Non-pigmented ciliary epithelial cell (primary cell): ENCODE measurements around the gene MCFD2.
"Not testable (repeated sequence)": the region's sequence is repeated elsewhere in the genome, so short reads cannot be mapped to it uniquely, and the experiment has no call there.

Source experiments
- DNase-seq: peaks from one replicate; pipeline ENCODE4 v3.0.0-alpha.2; 2010; ENCODE audit warnings: low read depth

Gene MCFD2

DNA sequence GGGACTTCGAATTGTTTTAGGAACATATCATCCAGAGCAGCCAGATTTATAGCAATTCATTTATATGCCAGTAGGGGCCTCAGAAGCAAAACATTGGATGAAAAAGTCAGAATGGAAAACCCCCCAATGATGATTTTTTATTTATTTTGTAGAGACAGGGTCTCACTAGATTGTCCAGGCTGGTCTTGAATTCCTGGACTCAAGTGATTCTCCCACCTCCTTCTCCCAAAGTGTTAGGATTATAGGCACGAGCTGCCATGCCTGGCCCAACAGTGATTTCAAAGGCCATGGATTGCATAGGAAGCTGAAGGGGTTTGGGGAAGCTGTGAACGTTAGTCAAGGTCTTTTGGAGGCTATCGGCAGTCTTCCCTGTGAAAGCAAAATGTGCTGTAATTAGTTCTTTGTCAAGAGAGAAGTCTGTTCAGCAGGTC lies 21.9 kb upstream of the MCFD2 start:
- DNase-seq, result no peak

DNA sequence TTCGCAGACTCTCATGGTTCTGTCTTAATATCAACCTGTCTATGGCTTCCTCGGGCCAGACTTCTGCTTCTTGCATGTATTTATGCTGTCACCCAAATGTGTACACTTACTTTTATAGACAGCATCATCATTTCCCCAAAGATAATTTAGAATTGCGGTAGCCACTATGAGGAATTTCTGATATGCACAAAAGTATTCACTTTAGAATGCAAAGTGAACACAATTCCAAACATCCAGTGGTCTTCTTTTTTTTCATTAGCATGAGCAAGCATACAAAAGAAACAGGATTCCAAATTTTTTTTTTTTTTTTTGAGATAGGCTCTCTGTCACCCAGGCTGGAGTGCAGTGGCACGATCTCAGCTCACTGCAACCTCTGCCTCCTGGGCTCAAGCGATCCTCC lies 21.0 kb upstream of the MCFD2 start:
- no peak for DNase-seq

DNA sequence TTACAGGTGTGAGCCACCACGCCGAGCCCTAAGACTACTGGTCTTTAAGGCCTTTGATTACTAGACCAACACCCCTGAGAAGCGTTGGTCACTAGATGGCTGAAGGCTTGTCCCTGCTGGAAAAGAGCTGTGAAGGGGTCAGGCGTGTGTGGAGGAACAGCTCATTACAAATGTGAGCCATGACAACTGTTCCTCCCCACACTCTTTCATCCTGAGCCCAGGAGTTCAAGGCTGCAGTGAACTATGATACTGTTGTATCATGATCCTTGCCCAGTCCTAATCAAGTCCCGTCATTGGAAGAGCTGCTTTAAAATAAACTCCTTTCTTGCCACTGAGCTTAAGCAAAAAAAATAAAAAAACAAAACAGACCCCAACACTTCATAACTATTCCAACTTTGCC lies 19.5 kb upstream of the MCFD2 start:
- DNase-seq, result no peak

DNA sequence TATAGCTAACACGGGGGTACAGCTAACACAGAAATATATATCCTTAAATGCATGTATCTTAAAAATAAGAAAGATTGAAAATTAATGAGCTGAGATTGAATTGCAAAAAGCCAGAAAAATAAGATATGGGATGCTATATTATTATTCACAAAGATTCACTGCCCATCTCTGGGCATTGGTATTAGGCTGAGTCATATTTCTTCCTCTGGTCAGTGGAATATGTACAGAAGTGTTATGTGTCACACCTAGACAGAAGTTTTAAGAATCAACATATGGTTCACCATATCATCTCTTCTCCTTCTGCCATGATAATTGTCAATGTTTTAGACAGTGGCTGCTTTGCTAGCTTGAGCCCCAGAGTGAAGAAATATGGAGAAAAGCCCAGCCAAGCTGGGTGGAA lies 14.0 kb upstream of the MCFD2 start:
- no peak for DNase-seq

DNA sequence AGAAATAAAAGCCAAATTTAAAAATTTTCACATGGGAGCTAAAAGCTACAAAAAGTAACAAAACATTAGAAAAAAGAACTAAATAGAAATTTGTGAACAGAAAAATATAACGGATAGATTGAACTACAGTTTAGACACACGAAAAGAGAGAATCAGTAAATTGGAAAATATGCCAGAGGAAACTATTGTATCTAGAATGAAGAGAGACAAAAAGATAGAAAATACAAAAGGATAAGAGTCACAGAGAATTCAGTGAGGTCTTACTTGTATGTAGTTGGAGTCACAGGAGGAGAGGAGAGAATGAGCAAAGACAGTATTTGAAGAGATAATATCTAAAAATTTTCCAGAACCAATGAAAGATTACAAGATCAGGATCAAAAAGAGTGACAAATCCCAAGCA lies 11.3 kb upstream of the MCFD2 start:
- no peak for DNase-seq

DNA sequence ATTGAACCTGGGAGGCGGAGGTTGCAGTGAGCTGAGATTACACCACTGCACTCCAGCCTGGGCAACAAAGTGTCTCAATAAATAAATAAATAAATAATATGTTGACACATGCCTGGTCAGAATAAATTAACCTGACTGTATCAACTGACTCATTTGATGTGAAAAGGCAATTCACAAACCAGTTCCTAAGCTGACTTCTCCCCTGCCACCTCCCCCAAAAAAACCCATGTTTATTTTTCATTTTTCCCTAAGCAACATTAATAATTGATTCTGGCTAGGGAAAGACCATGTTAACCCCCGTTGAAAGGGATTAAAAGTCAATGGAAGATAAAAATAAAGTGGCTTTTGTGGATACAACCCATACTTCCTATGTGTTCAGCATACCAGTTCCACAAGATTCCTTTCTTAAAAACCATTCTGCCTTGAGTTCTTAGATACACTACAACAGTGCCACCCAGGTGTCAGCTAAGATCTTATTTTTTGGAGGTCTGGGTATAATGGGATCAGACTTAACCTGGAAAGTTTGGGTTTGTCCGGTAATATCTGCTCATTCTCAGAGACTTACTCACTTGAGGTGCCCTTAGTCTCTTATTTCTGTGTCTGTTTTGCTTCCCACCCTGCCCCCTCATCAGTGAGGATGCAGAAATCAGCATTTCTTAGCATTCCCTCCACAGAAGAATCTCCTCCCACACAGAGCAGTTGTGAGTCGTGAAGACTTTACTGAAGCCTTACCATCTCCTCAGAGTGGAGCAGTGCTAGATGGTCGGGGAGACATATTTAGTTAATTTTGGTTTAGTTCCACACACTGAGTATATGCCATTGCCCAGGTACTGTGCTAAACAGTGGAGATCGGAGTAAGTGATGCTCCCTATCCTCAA lies 10.1 kb upstream of the MCFD2 start:
- DNase-seq, result no peak

DNA sequence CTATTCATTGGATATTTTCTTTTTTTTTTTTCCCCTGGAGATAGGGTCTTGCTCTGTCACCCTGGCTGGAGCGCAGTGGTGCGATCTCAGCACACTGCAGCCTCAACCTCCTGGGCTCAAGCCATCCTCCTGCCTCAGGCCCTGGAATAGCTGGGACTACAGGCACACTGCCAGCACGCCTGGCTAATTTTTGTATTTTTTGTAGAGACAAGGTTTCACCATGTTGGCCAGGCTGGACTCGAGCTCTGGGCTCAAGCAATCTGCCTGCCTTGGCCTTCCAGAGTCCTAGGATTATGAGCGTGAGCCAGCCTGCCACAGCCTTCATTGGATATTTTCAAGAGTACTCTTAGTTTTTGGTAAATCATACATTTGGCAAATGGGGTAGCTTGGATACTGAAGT lies 9.0 kb upstream of the MCFD2 start:
- DNase-seq, result no peak

DNA sequence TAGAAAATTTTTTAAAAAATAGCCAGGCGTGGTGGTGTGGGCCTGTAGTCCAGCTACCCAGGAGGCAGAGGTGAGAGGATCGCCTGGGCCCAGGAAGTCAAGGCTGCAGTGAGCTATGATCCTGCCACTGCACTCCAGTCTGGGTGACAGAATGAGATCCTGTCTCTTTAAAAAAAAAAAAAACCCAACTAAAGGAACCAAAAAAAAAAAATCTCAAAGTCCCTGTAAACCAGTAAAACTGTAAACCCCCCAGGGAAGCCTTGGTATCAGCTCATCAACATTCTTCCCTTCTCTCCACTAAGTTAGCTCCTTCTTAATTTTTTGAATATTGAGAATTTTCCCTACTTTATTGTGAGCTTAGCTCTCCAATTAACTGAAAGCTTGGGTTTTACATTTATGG lies 8.4 kb upstream of the MCFD2 start:
- DNase-seq, result no peak

DNA sequence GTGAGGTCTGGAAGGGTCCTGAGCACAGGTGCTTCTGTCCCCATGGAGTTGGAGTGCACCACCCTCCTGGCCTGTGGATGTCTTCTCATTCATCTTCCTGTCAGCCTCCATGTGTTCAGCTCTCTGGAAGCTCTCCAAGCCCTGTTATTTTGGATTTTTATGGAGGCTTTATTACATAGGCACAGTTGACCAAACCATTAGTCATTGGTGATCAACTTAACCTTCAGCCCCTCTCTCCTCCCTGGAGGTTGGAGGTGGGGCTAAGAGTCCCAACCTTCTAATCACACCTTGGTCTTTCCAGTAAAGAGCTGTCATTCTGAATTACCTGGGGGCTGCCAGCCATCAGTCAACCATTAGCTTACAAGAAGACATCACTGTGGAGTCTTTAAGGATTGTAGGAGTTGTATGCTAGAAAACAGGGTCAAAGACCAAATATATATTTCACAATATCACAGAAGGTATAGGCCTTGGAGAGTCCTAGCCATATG lies 7.5 kb upstream of the MCFD2 start:
- no peak for DNase-seq

DNA sequence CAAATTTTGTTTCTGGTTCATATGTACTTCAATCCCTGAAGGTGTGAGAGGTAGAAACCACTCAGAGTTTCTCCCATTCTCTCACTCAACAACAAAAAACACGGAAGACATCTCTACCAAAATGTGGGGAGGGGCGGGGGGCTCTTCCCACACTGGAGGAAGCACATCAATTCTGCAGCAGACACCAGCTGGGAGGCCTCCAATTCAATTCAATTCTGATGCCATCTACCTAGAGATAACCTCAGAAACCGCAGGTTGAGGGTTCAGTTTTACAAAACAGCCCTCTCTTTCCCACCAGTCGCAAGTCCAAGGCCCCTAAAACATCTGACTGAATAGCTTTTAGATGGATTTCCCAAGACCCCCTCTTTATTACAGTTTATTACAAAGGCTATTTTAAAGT lies 7.0 kb upstream of the MCFD2 start:
- DNase-seq, result no peak

DNA sequence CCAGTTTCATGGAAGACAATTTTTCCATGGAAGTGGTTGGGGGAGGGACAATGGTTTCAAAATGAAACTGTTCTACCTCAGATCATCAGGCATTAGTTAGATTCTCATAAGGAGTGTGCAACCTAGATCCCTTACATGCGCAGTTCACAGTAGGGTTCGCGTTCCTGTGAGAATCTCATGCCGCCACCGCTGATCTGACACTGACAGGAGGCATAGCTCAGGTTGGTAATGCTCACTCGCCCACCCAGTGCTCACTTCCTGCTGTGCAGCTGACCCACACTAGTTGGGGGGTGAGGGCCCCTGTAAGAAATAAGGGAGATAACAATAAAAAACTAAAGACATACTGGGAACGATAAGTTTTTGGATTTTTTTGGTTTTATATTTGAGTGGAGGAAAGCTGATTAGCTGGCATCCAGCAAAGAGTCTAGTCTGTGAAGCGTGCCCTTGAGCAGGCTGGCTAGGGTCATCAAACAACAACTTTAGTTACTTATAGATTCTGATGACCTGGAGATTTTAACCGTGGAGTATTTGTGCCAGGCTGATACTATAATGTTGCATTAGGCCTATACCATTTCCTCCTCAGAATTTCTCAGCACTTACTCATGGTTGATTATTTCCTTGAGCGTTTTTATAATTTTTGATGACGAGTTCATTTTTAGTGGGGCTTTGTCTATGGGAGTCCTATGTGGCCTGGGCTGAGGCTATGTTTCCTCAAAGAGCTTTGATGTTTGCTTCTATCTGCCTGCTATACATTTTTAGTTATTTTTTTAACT lies 6.3 kb upstream of the MCFD2 start:
- DNase-seq, result no peak

DNA sequence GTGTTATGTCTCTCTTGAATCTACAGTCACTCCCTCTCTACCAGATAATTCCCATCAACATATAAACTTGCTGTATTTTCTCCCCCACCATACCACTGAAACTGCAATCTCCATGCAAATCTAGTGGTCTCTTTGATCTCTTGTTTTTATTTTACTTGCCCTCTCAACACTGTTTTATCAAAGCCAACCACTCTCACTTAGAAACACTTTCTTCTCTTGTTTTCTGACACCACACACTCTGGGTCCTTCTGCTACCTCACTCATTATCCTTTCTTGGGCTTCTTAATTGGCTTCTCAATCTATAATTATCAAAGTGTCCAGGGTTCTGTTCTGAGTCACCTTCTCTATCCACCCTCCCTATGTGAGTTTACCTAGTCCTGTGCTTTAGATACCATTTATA lies 2.0 kb upstream of the MCFD2 start:
- DNase-seq, result no peak

DNA sequence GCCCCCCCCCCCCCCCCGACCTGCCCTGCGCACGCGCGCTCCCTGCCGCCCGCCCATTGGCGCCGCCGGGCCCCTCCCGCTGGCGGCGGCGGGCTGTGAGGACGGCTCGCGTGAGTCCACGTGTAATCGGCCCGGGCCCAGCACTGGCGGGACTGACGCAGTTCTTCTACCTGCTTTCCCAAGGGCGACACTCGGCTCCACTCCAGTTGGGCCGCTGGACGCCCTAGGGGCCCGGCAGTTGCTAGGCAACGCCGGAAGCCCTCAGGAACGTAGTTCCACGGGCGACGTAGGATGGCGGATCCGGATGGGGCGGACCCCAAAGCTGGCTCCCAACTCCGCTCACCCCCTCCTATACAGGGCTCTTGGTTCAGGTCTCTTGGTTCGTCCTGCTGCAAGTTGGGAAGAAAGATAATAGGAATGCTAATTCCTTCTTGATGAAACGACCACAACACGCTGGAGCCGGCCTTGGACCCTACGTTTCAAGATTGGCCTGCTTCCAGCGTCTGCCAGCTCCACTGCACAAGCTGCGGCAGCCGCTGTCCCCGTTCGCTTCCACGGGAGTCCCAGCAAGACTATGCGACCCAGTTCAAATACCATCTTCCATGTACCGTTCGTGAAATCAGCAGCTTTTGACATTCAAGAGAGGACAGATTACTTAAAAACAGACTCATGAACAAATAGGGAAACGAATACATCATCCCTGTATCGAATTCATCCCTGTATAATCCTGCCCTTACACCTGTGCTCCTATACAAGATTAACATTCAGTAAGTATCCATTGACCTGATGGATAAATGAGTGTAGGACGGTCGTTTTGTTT lies 415 bp upstream of the MCFD2 start:
- DNase-seq, result peak; percentile 47

DNA sequence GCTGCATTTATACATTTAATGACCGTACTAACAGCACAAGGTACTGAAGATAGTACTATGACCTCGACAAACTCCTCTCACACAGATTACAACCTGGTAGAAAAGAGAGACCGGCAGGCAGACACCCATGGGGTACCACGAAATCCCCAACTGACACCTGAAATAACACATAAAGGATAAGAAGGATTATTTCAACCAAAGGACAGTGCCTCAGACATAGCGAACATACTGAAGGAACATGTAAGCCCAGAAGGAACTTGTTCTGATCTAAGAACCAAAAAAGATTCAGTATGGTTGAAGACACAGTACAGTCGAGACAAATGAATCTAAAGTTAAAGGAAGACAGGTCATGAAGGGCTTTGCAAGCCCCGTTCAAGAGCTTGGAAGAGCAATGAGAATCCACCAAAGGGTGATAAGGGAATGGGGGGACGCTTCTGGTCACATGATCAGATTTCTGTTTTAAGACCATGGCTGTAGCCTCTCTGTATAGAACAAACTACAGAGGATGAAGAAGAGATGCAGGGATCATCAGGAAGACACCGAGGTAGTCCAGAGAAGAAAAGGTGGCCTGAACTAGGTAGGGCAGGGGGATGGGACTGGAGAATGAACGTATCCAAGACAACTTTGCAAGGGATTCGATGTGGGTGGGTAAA lies 902 bp downstream of the MCFD2 start:
- no peak for DNase-seq

DNA sequence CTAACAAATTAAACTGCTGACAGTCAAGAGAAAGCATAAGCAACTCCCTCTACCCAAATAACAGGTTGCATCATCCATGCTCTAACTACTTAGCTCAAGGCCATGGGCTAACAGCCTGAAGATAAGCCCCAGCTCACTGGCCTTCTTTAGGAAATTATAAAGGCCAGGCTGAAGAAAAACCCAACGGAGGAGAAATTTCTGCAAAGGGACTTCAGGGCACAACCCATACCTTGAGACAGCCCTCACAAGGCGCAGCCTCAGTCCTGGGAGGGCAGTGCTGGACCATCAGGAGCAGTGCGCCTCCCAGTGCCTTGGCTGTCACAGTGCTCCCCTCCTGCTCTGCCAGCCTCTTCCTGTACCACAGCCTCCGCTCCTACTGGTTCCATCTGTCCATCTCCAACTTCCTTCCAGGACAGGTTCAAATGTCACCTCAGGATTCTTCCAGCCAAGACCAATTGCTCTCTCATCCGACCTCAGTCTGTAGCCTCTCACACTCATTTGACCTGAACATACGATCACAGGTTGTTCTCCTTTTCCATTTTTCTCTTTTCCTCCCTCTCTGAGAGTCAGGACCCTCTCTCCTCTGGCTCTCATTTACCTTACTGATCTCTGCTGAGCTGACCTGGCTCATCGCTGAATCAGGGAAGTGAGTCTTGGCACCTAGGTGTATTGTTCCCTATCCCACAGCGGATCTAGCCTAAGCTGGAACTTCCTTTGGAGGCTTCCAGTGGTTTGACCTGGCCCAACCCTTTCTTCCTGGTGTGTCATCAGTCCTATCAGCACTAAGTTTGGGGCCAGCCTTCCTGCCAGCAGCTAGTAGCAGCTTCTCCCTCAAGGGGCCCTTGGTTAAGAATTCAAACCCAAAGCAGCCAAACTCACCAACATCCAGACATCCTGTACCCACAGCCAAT lies 1.9 kb downstream of the MCFD2 start:
- DNase-seq, result no peak

DNA sequence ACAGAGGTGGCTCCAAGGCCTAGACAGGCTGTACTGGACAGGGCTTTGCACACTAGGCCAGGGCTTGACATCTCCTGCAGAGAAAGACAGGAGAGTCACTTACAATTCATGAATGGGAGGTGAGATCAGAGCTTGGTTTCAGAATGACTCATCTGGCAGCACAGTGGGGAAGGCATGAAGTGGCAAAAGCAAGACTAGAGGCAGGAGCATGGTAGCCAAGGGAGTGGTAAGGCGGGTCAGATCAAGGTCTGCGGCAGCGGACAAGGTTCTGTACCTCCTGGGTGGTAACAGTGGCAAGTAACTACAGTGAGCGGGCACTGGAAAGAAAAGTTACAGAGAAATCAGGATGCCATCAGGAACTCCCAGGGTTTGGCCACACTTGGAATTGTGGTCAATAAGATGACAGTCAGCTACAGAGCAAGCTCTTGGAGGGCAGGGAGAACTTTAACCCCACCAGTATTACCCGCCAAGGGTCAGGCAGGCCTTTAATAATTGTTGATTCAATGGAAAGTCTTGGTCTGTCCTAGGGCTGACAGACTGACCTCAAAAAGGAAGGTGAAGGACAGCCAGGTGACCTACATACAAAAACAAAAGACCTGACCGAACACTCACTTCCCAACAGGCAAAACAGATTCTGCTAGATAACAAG lies 5.7 kb downstream of the MCFD2 start:
- DNase-seq, result peak; percentile 70

DNA sequence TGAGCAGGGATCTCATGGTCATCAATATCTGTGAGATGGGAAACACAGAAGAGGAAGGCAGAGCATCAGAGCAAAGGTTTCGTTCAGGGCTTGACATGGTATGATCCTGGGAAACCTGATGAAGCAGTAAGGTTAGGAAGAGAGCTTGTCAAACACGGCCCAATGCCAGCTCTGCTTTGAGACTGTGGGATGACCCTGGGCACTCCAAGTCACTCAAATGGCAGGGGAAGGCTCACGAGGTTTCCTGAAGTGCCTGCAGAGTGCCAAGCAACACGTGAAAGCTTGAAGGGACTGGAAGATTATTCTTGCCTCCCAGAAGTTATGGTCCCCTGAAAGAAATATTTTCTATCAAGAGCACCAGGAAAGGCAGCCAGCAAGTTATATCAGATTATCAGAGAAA lies 6.5 kb downstream of the MCFD2 start:
- DNase-seq, result no peak

DNA sequence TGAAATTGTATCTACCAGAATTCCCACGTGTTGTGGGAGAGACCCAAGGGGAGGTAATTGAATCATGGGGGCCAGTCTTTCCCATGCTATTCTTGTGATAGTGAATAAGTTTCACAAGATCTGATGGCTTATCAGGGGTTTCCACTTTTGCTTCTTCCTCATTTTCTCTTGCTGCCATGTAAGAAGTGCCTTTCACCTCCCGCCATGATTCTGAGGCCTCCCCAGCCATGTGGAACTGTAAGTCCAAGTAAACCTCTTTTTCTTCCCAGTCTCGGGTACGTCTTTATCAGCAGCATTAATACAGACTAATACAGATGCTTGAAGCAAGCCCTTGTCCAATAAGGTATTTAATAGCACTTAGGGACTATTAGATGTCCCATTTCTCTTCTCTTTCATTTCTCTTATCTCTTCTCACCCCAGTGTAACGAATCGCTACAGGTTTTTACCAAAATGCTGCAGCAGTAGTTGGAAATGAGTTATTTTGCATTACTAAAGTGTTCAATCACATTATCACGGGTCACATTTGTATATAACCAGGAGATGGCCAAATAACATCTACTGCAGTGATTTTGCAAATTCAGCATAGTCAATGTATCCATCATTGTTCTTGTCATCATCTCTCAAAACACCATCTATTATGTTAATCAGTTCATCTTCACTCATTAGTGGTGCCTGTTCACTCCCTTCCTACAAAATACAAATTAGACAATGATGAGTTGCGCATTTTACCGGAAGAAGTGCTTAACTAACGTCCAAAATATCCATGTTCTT lies 10.5 kb downstream of the MCFD2 start:
- not testable (repeated sequence) for DNase-seq

DNA sequence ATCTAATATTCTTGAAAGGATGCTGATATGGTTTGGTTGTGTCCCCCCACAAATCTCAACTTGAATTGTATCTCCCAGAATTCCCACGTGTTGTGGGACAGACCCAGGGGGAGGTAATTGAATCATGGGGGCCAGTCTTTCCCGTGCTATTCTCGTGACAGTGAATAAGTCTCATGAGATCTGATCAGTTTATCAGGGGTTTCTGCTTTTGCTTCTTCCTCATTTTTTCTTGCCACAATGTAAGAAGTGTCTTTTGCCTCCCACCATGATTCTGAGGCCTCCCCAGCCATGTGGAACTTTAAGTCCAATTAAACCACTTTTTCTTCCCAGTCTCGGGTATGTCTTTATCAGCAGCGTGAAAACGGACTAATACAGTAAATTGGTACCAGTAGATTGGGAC lies 12.6 kb downstream of the MCFD2 start:
- not testable (repeated sequence) for DNase-seq
